GM23338 (cell line): ENCODE data around the gene CEP350. TPM values are rescaled to one million over a fixed set of nuclear protein-coding genes. Genes with fewer than 3 reads are reported as not detected.

Experiments
- ATAC-seq: fragments of 200-7000 bp; cut with Tn5 transposase; 3 replicates; pipeline ENCODE4 v1.9.1; 2020
- DNase-seq: peaks from one replicate; pipeline ENCODE4 v3.0.0-alpha.2; 2015; ENCODE audit warnings: low spot score
- H2AFZ ChIP-seq: fragments of 200-600 bp; sonication (generic); 2 replicates; pipeline ENCODE4 v1.8.0; 2016; ENCODE audit warnings: antibody characterized with exemption, mild to moderate bottlenecking, moderate library complexity
- H3F3A ChIP-seq: fragments of 200-600 bp; sonication (generic); replicated peaks from 2 replicates; pipeline ENCODE4 v1.8.0; 2017; ENCODE audit warnings: antibody characterized with exemption, mixed run types, low read depth
- H3K27ac ChIP-seq: fragments of 200-600 bp; sonication (generic); 2 replicates; pipeline ENCODE4 v1.6.1; 2016; ENCODE audit warnings: low read depth
- H3K27me3 ChIP-seq: fragments of 200-600 bp; sonication (generic); 2 replicates; pipeline ENCODE4 v1.8.0; 2016; ENCODE audit warnings: mild to moderate bottlenecking, mixed run types, moderate library complexity; ENCODE audit not compliant: insufficient read depth
- H3K36me3 ChIP-seq: fragments of 200-600 bp; sonication (generic); 2 replicates; pipeline ENCODE4 v1.8.0; 2016; ENCODE audit warnings: mild to moderate bottlenecking; ENCODE audit not compliant: insufficient read depth
- H3K4me1 ChIP-seq: fragments of 200-600 bp; sonication (generic); 2 replicates; pipeline ENCODE4 v1.8.0; 2016; ENCODE audit warnings: mild to moderate bottlenecking, moderate library complexity; ENCODE audit not compliant: insufficient read depth
- H3K4me2 ChIP-seq: fragments of 200-600 bp; sonication (generic); 2 replicates; pipeline ENCODE4 v1.7.1; 2017; ENCODE audit warnings: mixed run types
- H3K4me3 ChIP-seq: fragments of 200-600 bp; sonication (generic); 2 replicates; pipeline ENCODE4 v1.6.1; 2016; ENCODE audit warnings: mixed run types
- H3K79me2 ChIP-seq: fragments of 200-600 bp; sonication (generic); replicated peaks from 2 replicates; pipeline ENCODE4 v1.8.0; 2017; ENCODE audit warnings: mild to moderate bottlenecking; ENCODE audit not compliant: insufficient read depth
- H3K9me2 ChIP-seq: fragments of 200-600 bp; sonication (generic); 2 replicates; pipeline ENCODE4 v1.8.0; 2017; ENCODE audit not compliant: insufficient read depth
- H4K20me1 ChIP-seq: fragments of 200-600 bp; sonication (generic); replicated peaks from 2 replicates; pipeline ENCODE4 v1.8.0; 2017; ENCODE audit warnings: mild to moderate bottlenecking; ENCODE audit not compliant: insufficient read depth
- H3K27ac Mint-ChIP-seq: 2 replicates; pipeline ENCODE4 v1.8.0; 2020; ENCODE audit warnings: inconsistent platforms, mild to moderate bottlenecking, moderate library complexity, mixed read lengths
- H3K27me3 Mint-ChIP-seq: 3 replicates; pipeline ENCODE4 v1.8.0; 2022; ENCODE audit warnings: low read depth, mild to moderate bottlenecking, moderate library complexity, mixed read lengths, inconsistent platforms; ENCODE audit not compliant: insufficient read depth, poor library complexity
- H3K36me3 Mint-ChIP-seq: 3 replicates; pipeline ENCODE4 v1.8.0; 2021; ENCODE audit warnings: low read depth, mild to moderate bottlenecking, inconsistent platforms, moderate library complexity, mixed read lengths
- H3K4me1 Mint-ChIP-seq: 3 replicates; pipeline ENCODE4 v1.8.0; 2020; ENCODE audit warnings: mild to moderate bottlenecking, inconsistent platforms, mixed read lengths
- H3K4me3 Mint-ChIP-seq: 3 replicates; pipeline ENCODE4 v1.8.0; 2021; ENCODE audit warnings: moderate library complexity, mild to moderate bottlenecking, inconsistent platforms, mixed read lengths
- H3K9me3 Mint-ChIP-seq: 3 replicates; pipeline ENCODE4 v1.8.0; 2020; ENCODE audit warnings: moderate library complexity, mild to moderate bottlenecking, inconsistent platforms, mixed read lengths
- CREB1 ChIP-seq: fragments of 250-450 bp; sonication (Bioruptor Pico); IDR thresholded peaks from 2 replicates; pipeline ENCODE4 v1.5.0; 2020; ENCODE audit warnings: low read depth, mild to moderate bottlenecking, moderate library complexity
- CTCF ChIP-seq, 2 experiments: fragments of 200-600 bp in 1 of 2; sonication (generic) in 1 of 2; conservative IDR thresholded peaks; 2 replicates each; pipeline versions ENCODE4 v1.5.1 to v1.6.1; 2016 to 2017; ENCODE audit warnings: antibody characterized with exemption in 2 of 2, low read depth in 2 of 2, mild to moderate bottlenecking in 2 of 2, moderate library complexity in 1 of 2
- ETS1 ChIP-seq: IDR thresholded peaks from 2 replicates; pipeline ENCODE4 v1.6.1; 2016; ENCODE audit warnings: antibody characterized with exemption
- EZH2 ChIP-seq: fragments of 200-600 bp; sonication (generic); IDR thresholded peaks from one replicate; pipeline ENCODE4 v1.8.0; 2017; ENCODE audit warnings: antibody characterized with exemption, mild to moderate bottlenecking, low read depth; ENCODE audit not compliant: unreplicated experiment
- EZH2phosphoT487 ChIP-seq: fragments of 200-600 bp; sonication (generic); IDR thresholded peaks from one replicate; pipeline ENCODE4 v1.8.1; 2018; ENCODE audit warnings: antibody characterized with exemption; ENCODE audit not compliant: unreplicated experiment
- JUNB ChIP-seq: IDR thresholded peaks from one replicate; pipeline ENCODE4 v1.6.1; 2016; ENCODE audit warnings: antibody characterized with exemption; ENCODE audit not compliant: unreplicated experiment
- NANOG ChIP-seq: IDR thresholded peaks from 2 replicates; pipeline ENCODE4 v1.6.1; 2016; ENCODE audit warnings: antibody characterized with exemption, borderline replicate concordance
- POLR2AphosphoS5 ChIP-seq: IDR thresholded peaks from 2 replicates; pipeline ENCODE4 v1.6.1; 2016; ENCODE audit warnings: antibody characterized with exemption, low read depth
- REST ChIP-seq: IDR thresholded peaks from one replicate; pipeline ENCODE4 v1.6.1; 2018; ENCODE audit warnings: antibody characterized with exemption; ENCODE audit not compliant: unreplicated experiment
- STAT1 ChIP-seq: IDR thresholded peaks from one replicate; pipeline ENCODE4 v1.6.1; 2016; ENCODE audit warnings: antibody characterized with exemption; ENCODE audit not compliant: unreplicated experiment
- ZNF331 ChIP-seq: fragments of 250-450 bp; sonication (Bioruptor Pico); IDR thresholded peaks from 2 replicates; pipeline ENCODE4 v1.5.0; 2020; ENCODE audit warnings: low read depth, mild to moderate bottlenecking, moderate library complexity
- ZNF462 ChIP-seq: fragments of 250-450 bp; sonication (Bioruptor Pico); IDR thresholded peaks from 2 replicates; pipeline ENCODE4 v1.5.0; 2020; ENCODE audit warnings: mild to moderate bottlenecking, moderate library complexity
- polyA plus RNA-seq: library from polyadenylated mRNA; unstranded; fragments of >200 nt; fragmentation: Nextera tagmentation; extraction: Ambion mirVana; gene quantifications from 2 replicates; pipeline ENCODE4 v1.2.1, GENCODE V29; 2016
- total RNA-seq: library from RNA; depleted of rRNA; stranded (reverse); fragments of >200 nt; shearing (Covaris generic); gene quantifications from 2 replicates; pipeline ENCODE4 v1.2.3, GENCODE V29; 2014

CEP350 gene
- total and polyA plus RNA-seq, 2 experiments from 2014 or later, result 23.4 to 36.8 TPM

GRCh38 chr1:179911812-179912211 is 42.8 kb upstream of the CEP350 start (continued):
- TF ChIP-seq ZNF462 (CRISPR knock-in tag), result no peak

GRCh38 chr1:179917601-179918429 is 36.8 kb upstream of the CEP350 start:
- H3K9me2 ChIP-seq, result no peaks in the 10 kb centered on the region
- Mint-ChIP-seq H3K4me3 (no peak overlapping the region), H3K36me3 (peaks cover 29% of the 10 kb centered on the region; the same call in 2 of the 3 replicates), H3K4me1 (peaks cover 18% of the 10 kb centered on the region), H3K27ac (no peak overlapping the region), H3K9me3 (no peaks in the 10 kb centered on the region), H3K27me3 (no peaks in the 10 kb centered on the region)
- DNase-seq, result no peak
- no peaks in the 10 kb centered on the region for H3K79me2 ChIP-seq
- no peak overlapping the region for H3K27ac ChIP-seq
- no peaks in the 10 kb centered on the region for H4K20me1 ChIP-seq
- no peak overlapping the region for H3K4me2 ChIP-seq
- no peaks in the 10 kb centered on the region for H3K27me3 ChIP-seq
- H2AFZ ChIP-seq, result no peak overlapping the region
- no peaks in the 10 kb centered on the region for H3F3A ChIP-seq
- no peak for ATAC-seq
- peaks cover 21% of the 10 kb centered on the region for H3K4me1 ChIP-seq
- no peak overlapping the region for H3K4me3 ChIP-seq
- peaks cover 9% of the 10 kb centered on the region for H3K36me3 ChIP-seq
- no peak for TF ChIP-seq CTCF (conservative IDR thresholded peaks at IDR 0.05; ENCODE audit: low read depth in 2 of 2)
- TF ChIP-seq STAT1, result no peak
- no peak for TF ChIP-seq NANOG
- TF ChIP-seq ETS1, result no peak
- TF ChIP-seq EZH2phosphoT487, result no peak
- TF ChIP-seq POLR2AphosphoS5, result no peak
- TF ChIP-seq JUNB, result no peak
- TF ChIP-seq CREB1 (CRISPR knock-in tag), result no peak
- TF ChIP-seq REST, result no peak
- TF ChIP-seq EZH2, result no peak
- TF ChIP-seq ZNF331 (CRISPR knock-in tag), result no peak
